Left renal cortex interstitium (tissue), 4 donors: ENCODE results near the gene CDCP2. TPM values are rescaled to one million over a fixed set of nuclear protein-coding genes. Genes with fewer than 3 reads are reported as not detected.
"Not testable (repeated sequence)": the region's sequence is repeated elsewhere in the genome, so short reads cannot be mapped to it uniquely, and the experiment has no call there.

Experiments
- DNase-seq, 4 donors: peaks; one replicate each; pipeline ENCODE4 v3.0.0-alpha.2; 2013; ENCODE audit warnings: low read depth in 4 of 4, low spot score in 2 of 4, missing footprints in 1 of 4
- polyA plus RNA-seq, 4 donors: library from polyadenylated mRNA; unstranded; fragments of 120-200 nt; gene quantifications; one replicate each; pipeline ENCODE4 v1.2.1, GENCODE V29; 2013; ENCODE audit not compliant: insufficient read length in 4 of 4

Gene CDCP2
- polyA plus RNA-seq, 4 donors = 0.08 to 0.11 TPM; not detected in 2

- DNase-seq = no peak
Observed at GRCh38 chr1:54120018-54120697, 32.6 kb downstream of the CDCP2 start.

GRCh38 chr1:54118704-54119103 is 34.1 kb downstream of the CDCP2 start:
- DNase-seq = no peak

DNA sequence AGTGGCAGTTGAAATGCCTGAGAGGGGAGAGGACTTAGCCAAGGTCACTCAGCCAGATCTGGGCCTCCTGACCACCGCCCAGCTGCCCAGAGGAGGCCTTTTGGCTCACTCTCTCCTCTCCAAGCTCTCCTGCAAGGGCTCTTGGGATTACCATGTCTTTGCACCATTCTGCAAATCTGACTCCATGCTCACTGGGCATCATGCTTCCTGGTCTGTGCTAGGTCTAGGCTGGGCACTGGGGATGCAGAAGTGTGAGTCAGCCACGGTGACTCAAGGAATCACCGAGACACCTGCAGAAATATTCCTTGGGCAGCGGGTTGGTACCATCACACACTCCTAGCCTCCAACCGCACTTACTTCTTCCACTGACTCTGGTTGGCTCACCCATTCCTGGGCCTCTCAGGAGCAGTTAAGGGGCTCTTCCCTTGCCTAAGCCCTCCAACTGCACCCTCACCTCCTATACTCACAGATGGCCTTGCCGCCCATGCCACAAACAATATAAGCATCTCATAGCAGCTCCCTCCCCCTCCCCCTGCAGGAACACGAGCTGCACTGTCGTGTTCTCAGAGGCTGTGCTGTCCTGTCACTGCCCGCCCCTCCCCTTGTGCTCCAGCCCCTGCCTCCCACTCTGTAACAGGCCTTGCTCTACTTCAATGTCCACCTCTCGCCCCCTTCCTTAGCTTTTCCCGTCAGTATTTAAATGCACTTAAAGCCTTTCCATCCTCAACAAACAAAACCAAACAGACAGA is 34.8 kb downstream of the CDCP2 start:
- no peak for DNase-seq

DNA sequence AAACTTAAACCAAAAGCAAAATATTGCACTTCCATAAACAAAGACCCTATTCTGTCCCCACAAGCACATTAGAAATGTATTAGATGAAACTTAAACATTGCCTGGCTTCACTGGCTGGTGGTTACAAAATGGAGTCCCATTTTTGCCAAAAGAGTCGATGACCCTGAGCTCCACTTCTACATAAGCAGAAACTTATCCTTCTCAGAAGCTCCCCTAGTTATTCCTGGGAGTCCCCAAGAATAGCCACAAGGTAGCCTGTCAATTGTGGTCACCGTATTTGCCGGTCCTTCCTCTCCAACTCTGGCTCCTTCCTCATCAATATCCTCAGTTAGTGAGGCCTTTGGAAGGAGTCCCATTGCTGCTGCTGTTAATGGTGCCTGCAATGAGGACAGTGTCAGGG is 37.3 kb downstream of the CDCP2 start:
- DNase-seq = no peak

GRCh38 chr1:54114955-54115354 is 37.8 kb downstream of the CDCP2 start:
- DNase-seq = no peak

DNA sequence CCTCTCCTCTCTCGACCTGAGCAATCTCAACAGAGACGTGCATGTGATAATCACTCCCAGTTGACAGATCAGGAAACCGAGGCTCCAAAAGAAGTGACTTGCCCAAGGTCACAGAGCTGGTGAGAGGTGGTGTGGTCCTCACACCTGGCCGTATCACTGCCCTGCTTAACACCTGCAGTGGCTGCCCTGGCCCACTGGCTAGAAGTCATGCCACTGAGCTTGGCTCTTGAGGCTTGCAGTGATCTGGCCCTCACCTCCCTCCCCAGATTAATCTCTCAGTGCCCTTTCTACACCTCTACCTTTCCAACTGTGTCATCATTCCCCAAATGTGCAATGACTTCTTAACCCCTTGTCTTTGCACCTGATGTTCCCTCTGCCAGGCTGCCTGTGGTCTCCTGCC is 38.8 kb downstream of the CDCP2 start:
- DNase-seq = no peak

DNA sequence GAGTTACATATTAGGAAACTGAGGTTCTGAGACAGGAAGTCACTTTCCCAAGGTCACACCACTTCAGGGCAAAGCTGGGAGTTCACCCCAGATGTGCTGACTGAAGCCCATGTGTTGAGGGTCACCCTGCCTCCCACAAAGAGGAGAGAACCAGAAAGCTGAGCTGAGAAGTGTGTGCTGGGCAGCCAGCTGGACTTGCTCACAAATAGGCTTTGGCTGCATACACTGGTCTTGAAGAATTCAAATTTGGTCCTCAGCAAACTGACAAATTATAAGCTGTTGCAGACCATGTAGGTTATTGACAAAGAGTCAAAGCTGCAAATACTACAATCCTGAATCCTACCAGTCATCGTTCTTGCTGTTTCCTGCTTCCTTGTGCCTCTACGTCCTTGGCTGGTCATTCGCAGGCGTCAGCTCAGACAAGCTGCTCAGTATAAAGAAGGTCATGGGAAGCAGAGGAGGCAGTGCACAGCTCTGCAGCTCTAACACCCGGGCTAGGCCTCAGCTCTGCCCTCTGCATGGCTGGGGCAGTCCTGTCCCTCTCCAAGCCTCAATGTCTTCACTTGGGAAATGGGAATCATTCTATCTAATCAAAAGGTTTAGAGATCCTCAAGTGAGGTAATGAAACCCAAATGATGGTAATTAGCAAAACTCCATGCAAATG is 40.0 kb downstream of the CDCP2 start:
- no peak for DNase-seq

GRCh38 chr1:54112027-54112426 is 40.8 kb downstream of the CDCP2 start:
- DNase-seq = no peak

- no peak for DNase-seq
Observed at GRCh38 chr1:54111624-54112023, 41.2 kb downstream of the CDCP2 start.

DNA sequence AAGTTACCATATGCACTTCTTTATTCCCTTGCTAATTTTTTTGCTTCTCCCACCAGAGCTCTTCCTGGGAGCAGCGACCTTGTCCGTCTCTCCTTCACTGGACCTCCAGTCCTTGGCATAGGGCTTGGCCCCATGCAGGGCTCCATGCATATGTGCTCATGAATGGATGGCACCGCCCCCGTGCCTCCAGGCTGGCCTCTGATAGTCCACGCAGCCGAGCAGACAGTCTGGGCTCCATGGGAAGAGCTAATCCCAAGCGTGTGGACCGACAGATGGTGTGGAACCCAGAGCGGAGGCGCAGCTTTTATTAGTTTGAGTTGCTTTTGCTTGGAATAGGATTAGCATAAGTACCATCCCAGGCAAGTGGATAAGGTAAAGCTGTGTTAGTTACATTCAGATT is 41.8 kb downstream of the CDCP2 start:
- no peak for DNase-seq

DNA sequence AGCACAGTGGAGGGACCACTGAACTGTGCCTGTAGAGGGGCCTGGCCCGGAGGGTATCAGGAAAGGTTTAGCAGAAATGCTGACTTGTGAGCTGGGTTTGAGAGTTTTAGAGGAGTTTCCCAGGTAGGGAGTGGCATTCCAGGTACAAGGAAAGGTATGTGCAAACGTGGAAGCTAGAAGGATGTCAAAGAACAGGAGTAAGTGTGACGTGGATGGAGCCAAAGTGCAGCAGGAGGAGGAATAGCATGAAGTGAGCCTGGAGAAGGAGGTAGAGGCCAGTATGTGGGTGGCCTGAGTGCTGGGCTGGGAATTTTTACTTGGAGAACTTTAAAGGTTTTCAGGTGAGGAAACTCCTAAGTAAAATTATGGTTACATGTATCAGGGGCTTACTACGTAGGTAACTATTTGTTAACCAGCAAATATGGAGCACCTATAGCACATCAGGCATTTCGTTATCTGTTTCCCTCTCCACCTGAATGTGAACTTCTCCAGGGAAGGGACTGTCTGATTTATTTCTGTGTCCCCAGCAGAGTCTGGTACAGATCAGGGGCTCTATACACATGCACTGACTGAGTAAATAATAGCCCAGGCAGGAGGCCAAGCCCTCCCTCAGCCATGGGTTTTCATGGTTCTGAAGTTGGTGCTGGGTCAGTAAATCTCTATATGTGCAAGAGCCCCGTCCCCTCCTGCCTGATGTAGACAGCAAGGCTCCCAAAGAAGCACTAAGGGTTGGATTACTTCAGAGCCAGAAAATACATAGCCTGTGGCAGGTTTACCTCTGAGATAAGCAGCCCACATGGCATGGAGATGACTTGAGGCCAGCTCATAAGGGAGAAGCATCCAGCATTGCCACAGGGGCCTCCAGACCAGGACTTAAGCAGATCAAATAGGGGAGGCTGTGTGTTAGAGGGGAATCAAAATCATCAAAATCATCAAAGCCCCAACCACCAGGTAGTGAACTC is 43.4 kb downstream of the CDCP2 start:
- DNase-seq = no peak

DNA sequence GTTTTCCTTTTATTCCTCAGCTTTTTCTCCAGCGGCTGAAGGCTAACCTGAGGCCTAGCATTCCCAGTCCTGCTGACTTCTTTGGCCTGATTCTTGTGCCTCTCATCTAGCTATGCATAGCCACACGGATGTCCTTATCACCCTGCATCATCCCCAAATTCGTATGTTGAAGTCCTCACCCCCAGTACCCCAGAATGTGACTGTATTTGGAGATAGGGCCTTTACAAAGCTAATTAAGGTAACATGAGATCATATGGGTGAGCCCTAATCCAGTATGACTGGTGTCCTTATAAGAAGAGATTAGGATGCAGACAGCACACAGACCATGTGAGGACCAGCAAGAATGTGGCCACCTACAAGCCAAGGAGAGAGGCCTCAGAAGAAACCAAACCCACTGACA is 44.6 kb downstream of the CDCP2 start:
- no peak for DNase-seq

- no peak for DNase-seq
Observed at GRCh38 chr1:54107131-54107530, 45.7 kb downstream of the CDCP2 start.

DNA sequence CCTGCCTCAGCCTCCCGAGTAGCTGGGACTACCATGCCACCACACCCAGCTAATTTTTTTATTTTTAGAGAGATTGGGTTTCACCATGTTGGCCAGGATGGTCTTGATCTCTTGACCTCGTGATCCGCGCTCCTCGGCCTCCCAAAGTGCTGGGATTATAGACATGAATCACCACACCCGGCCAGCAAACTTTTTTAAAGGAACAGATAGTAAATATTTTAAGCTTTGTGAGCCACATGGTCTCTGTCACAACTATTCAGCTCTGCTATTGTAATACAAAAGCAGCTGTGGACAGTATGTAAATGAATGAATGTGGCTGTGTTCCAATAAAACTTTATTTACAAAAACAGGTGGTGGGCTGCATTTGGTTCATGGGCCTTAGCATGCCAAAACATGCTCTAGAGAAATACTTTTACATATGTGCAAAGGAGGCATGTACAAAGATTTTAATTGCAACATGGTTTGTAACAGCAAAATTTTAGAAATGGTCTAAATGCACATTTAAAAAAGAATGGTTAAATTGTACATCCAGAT is 47.0 kb downstream of the CDCP2 start:
- no peak for DNase-seq

- DNase-seq = no peak
Observed at GRCh38 chr1:54105080-54105479, 47.7 kb downstream of the CDCP2 start.

- not testable (repeated sequence) for DNase-seq
Observed at GRCh38 chr1:54104613-54105012, 48.2 kb downstream of the CDCP2 start.

GRCh38 chr1:54103414-54103813 is 49.4 kb downstream of the CDCP2 start:
- no peak for DNase-seq

- no peak for DNase-seq
Observed at GRCh38 chr1:54100500-54100899, 52.3 kb downstream of the CDCP2 start.

DNA sequence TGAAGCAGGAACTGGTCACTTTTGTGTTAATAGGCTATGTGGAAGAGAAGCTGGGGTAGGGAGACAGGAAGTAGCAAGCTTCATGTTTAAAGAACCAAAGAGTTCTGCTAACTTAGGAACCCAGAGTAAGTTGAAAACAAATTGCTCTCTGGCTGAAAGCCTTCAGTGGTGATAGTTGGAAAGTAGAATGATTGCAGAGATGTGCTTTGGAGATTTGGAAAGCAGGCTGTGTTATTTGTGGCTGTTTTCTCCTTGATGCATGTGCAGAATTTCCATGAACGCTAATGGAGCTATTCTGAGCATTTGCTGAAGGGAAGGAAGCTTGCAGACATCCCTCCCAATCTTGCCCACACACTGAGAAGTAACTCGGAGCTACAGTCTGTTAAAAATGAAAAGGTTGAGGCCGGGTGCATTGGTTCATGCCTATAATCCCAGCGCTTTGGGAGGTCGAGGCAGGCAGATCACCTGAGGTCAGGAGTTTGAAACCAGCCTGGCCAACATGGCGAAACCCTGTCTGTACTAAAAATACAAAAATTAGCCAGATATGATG is 53.7 kb downstream of the CDCP2 start:
- DNase-seq = no peak

DNA sequence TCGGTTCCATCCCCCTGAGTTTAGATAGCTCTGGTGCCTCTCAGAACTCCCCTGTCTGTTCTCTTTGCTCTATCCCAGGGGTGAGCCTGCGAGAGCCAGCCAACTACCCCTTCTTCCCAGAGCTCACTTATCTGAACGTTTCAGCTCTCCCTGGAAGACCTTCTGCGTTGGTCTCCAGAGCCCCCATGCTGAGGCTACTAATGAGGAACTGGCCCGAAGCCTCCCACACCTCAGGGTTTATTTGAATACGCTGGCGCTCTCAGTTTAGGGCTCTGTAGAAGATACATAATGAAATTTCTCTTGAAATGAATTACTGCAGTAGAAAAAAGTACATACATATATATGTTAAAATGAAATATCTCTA is 55.9 kb downstream of the CDCP2 start:
- DNase-seq = no peak
